ENCODE data around the gene STXBP5. TPM values are rescaled to one million over a fixed set of nuclear protein-coding genes. Genes with fewer than 3 reads are reported as not detected.

Gene STXBP5
- total RNA-seq, 1 experiment from 2014 or later: 11.6 TPM

GRCh38 chr6:147429794-147430193, 225.6 kb downstream of the STXBP5 start:
- no peak overlapping the region for H3K27ac ChIP-seq (ENCODE audit: insufficient read length, low read depth, low read length)
- no peak overlapping the region for H3K18ac ChIP-seq (ENCODE audit: insufficient read length, low read depth, low read length)
- no peaks in the 10 kb centered on the region for H3K9me3 ChIP-seq (ENCODE audit: control insufficient read depth, low read depth, low read length)
- Mint-ChIP-seq H3K27me3 (ENCODE audit: low read depth) (peaks cover 35% of the 10 kb centered on the region), H3K4me3 (no peak overlapping the region), H3K36me3 (ENCODE audit: insufficient read depth in 1 of 3, low read depth in 3 of 3) (no peaks in the 10 kb centered on the region; a peak in 1 of 7 replicates), H3K27ac (no peak overlapping the region), H3K9me3 (peaks cover 2 to 3% of the 10 kb centered on the region in 2 experiments; a peak in 2 of 5 replicates), H3K4me1 (peaks cover 0 to 4% of the 10 kb centered on the region in 2 experiments; a peak in 1 of 4 replicates)
- H4K91ac ChIP-seq (ENCODE audit: insufficient read length, low read depth, low read length): no peak overlapping the region
- DNase-seq: no peak
- no peak overlapping the region for H2BK5ac ChIP-seq (ENCODE audit: insufficient read length, low read length)
- WGBS (ENCODE audit: extremely low coverage, insufficient read length, low lambda C conversion rate): no CpG with 5 or more reads among the region's 3 CpGs
- no peak overlapping the region for H2BK12ac ChIP-seq (ENCODE audit: insufficient read length, low read depth, low read length)
- H2AFZ ChIP-seq (ENCODE audit: low read length): no peak overlapping the region
- H4K8ac ChIP-seq (replicated peaks; ENCODE audit: insufficient read length, low read depth, low read length): no peak overlapping the region
- no peak overlapping the region for H2BK20ac ChIP-seq (ENCODE audit: low read depth, low read length, poor library complexity, severe bottlenecking)
- no peak overlapping the region for H3K14ac ChIP-seq (ENCODE audit: insufficient read depth, low read length)
- no peak overlapping the region for H3K23ac ChIP-seq (ENCODE audit: insufficient read length, low read depth, low read length)
- H4K20me1 ChIP-seq (ENCODE audit: control insufficient read depth, insufficient read depth, insufficient read length): no peaks in the 10 kb centered on the region
- H3K27me3 ChIP-seq (ENCODE audit: insufficient read depth, low read length): no peaks in the 10 kb centered on the region
- H3K4ac ChIP-seq (ENCODE audit: low read depth, low read length): no peak overlapping the region
- H3K9ac ChIP-seq (ENCODE audit: extremely low read depth, insufficient read length, low read length): no peak overlapping the region
- no peaks in the 10 kb centered on the region for H3K4me1 ChIP-seq (ENCODE audit: insufficient read depth, low read length)
- H2BK120ac ChIP-seq (ENCODE audit: low read depth, low read length, poor library complexity, severe bottlenecking): no peak overlapping the region
- no peak overlapping the region for H2AK5ac ChIP-seq (ENCODE audit: insufficient read length, low read length)
- no peaks in the 10 kb centered on the region for H3K79me1 ChIP-seq (ENCODE audit: insufficient read depth, low read depth, low read length, poor library complexity, severe bottlenecking)
- no peak for TF ChIP-seq CTCF (conservative IDR thresholded peaks at IDR 0.05)
- no peak overlapping the region for H2BK15ac ChIP-seq (ENCODE audit: low read depth, low read length)
- no peak overlapping the region for H4K5ac ChIP-seq (ENCODE audit: insufficient read length, low read depth, low read length)
- H3K56ac ChIP-seq (ENCODE audit: insufficient read length, low read depth, low read length): no peak overlapping the region
- H3K79me2 ChIP-seq (ENCODE audit: insufficient read depth, low read length): no peaks in the 10 kb centered on the region
- H3K23me2 ChIP-seq (ENCODE audit: insufficient read length, low read depth, low read length, poor library complexity, severe bottlenecking): no peaks in the 10 kb centered on the region
- no peak overlapping the region for H3T11ph ChIP-seq (ENCODE audit: low read length)
- no peak overlapping the region for H3K4me2 ChIP-seq (ENCODE audit: insufficient read depth, insufficient read length, low read length)

All from H9 (cell line).